Measurements from ENCODE around the gene SLC16A11. TPM values are rescaled to one million over a fixed set of nuclear protein-coding genes. Genes with fewer than 3 reads are reported as not detected.

Gene SLC16A11
- total RNA-seq, 1 experiment from 2014 or later = not detected

DNA sequence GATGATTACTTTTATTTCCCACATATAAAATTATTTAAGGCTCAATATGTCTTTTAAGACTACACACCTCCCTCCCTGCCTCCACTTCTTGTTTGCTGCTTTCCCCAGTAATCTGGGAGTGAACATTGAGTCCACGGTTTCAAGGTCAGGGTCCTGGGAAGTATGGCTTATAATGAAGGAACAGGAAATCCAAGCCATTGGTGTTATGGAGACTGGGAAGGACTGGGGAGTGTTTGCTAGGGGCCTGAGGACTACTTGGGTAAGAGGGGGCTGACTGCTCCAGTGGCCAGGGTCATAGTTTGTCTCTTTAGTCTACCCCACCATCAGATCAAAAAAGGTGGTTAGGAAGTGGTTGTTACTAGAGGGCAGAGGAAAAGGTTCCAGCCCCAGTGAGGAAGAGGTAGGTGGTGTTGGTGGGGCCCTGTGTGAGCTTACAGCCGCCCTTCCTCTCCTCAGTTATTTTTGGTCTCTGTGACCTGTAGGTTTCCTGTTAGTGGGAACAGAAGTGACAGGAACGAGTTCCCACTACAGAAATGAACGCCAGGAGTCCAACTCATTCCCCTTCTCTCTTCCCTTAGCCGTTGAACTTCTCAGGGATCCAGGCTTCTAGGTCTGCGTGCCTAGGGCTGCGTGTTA is 8.8 kb downstream of the SLC16A11 start:
- in situ Hi-C loops (cut with HindIII; ENCODE audit: low sequenced_read_pairs) = loop anchor here (5.0 kb wide), 1 partner anchor 82 kb away; no protein-coding TSS in a partner anchor
- no peak for DNase-seq (ENCODE audit: low spot score)

- in situ Hi-C loops (cut with HindIII; ENCODE audit: low sequenced_read_pairs) = no loop called here
- no peak for DNase-seq (ENCODE audit: low spot score)
Observed at GRCh38 chr17:7029659-7030058, 14.2 kb downstream of the SLC16A11 start.

DNA sequence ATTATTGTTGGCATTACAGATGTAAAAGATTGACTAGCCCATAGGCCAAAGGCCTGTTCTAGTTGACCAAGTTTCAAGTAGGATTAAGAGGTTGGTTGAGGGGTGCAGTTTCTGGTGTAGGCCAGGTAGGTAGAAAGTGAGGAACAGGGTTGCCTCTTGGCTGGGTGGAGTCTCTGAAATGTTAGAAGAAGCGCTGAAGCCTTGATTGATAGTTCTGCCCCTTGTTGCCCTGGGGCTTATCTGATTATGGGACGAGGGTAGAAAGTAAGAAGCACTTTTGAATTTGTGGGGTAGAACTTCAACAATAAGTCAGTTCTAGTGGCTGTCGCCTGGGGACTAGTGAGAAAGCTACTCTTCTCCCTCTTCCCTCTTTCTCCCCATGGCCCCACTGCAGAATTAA is 14.8 kb downstream of the SLC16A11 start:
- no peak for DNase-seq (ENCODE audit: low spot score)
- in situ Hi-C loops (cut with HindIII; ENCODE audit: low sequenced_read_pairs) = no loop called here

- in situ Hi-C loops (cut with HindIII; ENCODE audit: low sequenced_read_pairs) = no loop called here
- no peak for DNase-seq (ENCODE audit: low spot score)
Observed at GRCh38 chr17:7027335-7027734, 16.6 kb downstream of the SLC16A11 start.

- no peak for DNase-seq (ENCODE audit: low spot score)
- in situ Hi-C loops (cut with HindIII; ENCODE audit: low sequenced_read_pairs) = no loop called here
Observed at GRCh38 chr17:7026471-7027115, 17.3 kb downstream of the SLC16A11 start.

DNA sequence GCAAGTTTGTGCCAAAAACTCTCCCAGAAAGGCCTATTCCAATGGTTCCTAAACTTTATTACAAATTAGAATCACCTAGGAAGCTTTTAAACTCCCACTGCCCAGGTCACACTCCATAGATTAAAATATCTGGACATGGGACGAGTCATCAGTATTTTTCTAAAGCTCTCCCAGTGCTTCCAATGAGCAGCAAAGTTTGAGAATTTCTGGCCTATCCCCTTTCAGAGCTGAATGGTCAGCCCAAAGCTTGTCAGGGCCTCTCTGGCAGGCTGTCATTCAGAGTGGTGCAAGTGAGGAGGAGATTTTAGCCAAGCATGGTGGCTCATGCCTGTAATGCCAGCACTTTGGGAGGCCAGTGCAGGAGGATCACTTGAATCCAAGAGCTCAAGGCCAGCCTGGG is 18.6 kb downstream of the SLC16A11 start:
- in situ Hi-C loops (cut with HindIII; ENCODE audit: low sequenced_read_pairs) = no loop called here
- no peak for DNase-seq (ENCODE audit: low spot score)

- DNase-seq (ENCODE audit: low spot score) = no peak
- in situ Hi-C loops (cut with HindIII; ENCODE audit: low sequenced_read_pairs) = no loop called here
Observed at GRCh38 chr17:7024402-7024785, 19.5 kb downstream of the SLC16A11 start.

- in situ Hi-C loops (cut with HindIII; ENCODE audit: low sequenced_read_pairs) = no loop called here
- DNase-seq (ENCODE audit: low spot score) = peak; percentile 34
Observed at GRCh38 chr17:7023576-7024401, 20.1 kb downstream of the SLC16A11 start.

GRCh38 chr17:7022781-7023571 is 20.9 kb downstream of the SLC16A11 start, which contains the start of gene BCL6B:
TSS of gene BCL6B (plus strand) at chr17:7023050. CDS start at chr17:7023672, 622 bp downstream.
- DNase-seq (ENCODE audit: low spot score) = no peak
- in situ Hi-C loops (cut with HindIII; ENCODE audit: low sequenced_read_pairs) = no loop called here

GRCh38 chr17:7021993-7022778 is 21.7 kb downstream of the SLC16A11 start:
- DNase-seq (ENCODE audit: low spot score) = peak; percentile 65
- in situ Hi-C loops (cut with HindIII; ENCODE audit: low sequenced_read_pairs) = no loop called here

- in situ Hi-C loops (cut with HindIII; ENCODE audit: low sequenced_read_pairs) = no loop called here
Observed at GRCh38 chr17:7020894-7021664, 22.8 kb downstream of the SLC16A11 start.

DNA sequence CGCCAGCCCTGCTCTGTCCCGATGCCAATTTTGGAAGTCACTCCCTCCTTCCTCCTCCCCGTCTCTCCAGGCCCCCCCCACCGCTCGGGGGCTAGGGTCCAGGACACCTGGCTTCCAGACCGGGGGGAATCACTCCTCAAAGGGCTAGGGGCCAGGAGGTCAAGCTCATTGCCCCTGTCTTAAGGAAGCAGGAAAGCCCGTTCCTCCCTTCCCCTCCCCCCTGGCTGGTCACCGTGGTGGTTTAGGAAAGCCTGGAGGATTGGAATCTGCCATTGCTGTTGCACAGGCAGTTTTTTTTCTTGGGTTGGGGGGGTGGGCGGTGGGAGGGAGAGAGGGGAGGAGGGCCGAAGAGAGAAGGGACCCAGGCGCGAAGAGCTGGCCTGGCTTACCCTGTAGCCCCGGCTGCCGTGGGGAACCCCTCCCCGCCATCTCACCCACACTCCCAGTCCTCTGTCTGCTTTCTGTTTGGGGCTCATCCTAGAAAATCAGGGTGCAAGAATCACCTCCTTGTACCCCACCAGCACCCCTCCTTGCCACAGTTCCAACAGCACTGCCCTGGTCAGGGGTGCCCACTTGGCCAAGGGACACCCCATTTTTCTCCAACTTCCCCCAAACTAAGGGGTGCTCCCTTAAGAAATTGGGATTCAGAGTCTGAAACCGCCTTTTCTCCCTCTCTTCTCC is 23.9 kb downstream of the SLC16A11 start:
- DNase-seq (ENCODE audit: low spot score) = peak; percentile 64
- in situ Hi-C loops (cut with HindIII; ENCODE audit: low sequenced_read_pairs) = no loop called here

More at GRCh38 chr17:7020894-7021664, 22.8 kb downstream of the SLC16A11 start:
- no peak for DNase-seq (ENCODE audit: low spot score)

DNA sequence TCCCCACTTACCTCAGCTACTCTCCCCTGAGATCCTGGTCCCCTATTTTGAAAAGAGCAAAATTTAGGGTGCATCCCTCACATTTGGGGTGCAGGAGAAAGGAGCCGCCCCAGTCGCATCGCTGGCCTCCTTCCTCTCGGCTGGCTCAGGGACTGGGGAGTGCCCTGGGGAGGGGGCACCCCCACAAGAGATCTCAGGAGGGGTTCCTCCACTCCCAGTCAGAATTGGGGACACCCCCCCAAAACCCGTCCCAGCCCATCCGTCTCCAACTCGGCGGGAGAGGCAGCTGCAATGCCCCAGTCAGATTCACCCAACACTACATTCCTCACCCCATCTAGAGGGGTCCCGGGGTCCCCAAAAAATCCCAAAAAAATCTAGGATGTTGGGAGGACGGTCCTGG is 24.5 kb downstream of the SLC16A11 start:
- in situ Hi-C loops (cut with HindIII; ENCODE audit: low sequenced_read_pairs) = no loop called here

GRCh38 chr17:7018331-7018964 is 25.4 kb downstream of the SLC16A11 start:
- in situ Hi-C loops (cut with HindIII; ENCODE audit: low sequenced_read_pairs) = no loop called here

More for the DNA sequence above, 24.5 kb downstream of the SLC16A11 start:
- peak; percentile 16 for DNase-seq (ENCODE audit: low spot score)

GRCh38 chr17:7017827-7018200 is 26.1 kb downstream of the SLC16A11 start:
- no peak for DNase-seq (ENCODE audit: low spot score)
- in situ Hi-C loops (cut with HindIII; ENCODE audit: low sequenced_read_pairs) = no loop called here

More at GRCh38 chr17:7018331-7018964, 25.4 kb downstream of the SLC16A11 start:
- peak; percentile 38 for DNase-seq (ENCODE audit: low spot score)

GRCh38 chr17:7016886-7017826 is 26.7 kb downstream of the SLC16A11 start:
- in situ Hi-C loops (cut with HindIII; ENCODE audit: low sequenced_read_pairs) = no loop called here
- no peak for DNase-seq (ENCODE audit: low spot score)
